Hepatocyte (in vitro differentiated cells): Measurements from ENCODE around the gene DIS3L2. TPM values are rescaled to one million over a fixed set of nuclear protein-coding genes. Genes with fewer than 3 reads are reported as not detected.
A peak's percentile ranks its signal among the peaks of the same experiment; 100 is the strongest.

Experiments
- DNase-seq: peaks from one replicate; pipeline ENCODE4 v3.0.0-alpha.2; 2016; ENCODE audit warnings: low spot score
- H2AFZ ChIP-seq: fragments of 200-600 bp; sonication (generic); 2 replicates; pipeline ENCODE4 v1.6.0; 2016; ENCODE audit warnings: antibody characterized with exemption, mild to moderate bottlenecking
- H3K27ac ChIP-seq: fragments of 200-600 bp; sonication (generic); 2 replicates; pipeline ENCODE4 v1.5.1; 2016; ENCODE audit warnings: mild to moderate bottlenecking
- H3K27me3 ChIP-seq: fragments of 200-600 bp; sonication (generic); 2 replicates; pipeline ENCODE4 v1.6.1; 2016
- H3K36me3 ChIP-seq: fragments of 200-600 bp; sonication (generic); replicated peaks from 2 replicates; pipeline ENCODE4 v1.5.1; 2016; ENCODE audit warnings: low read depth; ENCODE audit not compliant: insufficient read depth
- H3K4me1 ChIP-seq: fragments of 200-600 bp; sonication (generic); 2 replicates; pipeline ENCODE4 v1.5.1; 2016; ENCODE audit warnings: mild to moderate bottlenecking, moderate library complexity; ENCODE audit not compliant: insufficient read depth
- H3K4me2 ChIP-seq: fragments of 200-600 bp; sonication (generic); 2 replicates; pipeline ENCODE4 v1.6.0; 2016
- H3K4me3 ChIP-seq: fragments of 200-600 bp; sonication (generic); 2 replicates; pipeline ENCODE4 v1.5.1; 2016; ENCODE audit warnings: mild to moderate bottlenecking
- H3K79me2 ChIP-seq: fragments of 200-600 bp; sonication (generic); 2 replicates; pipeline ENCODE4 v1.6.0; 2017; ENCODE audit warnings: mild to moderate bottlenecking
- H3K9me2 ChIP-seq: fragments of 200-600 bp; sonication (generic); replicated peaks from 2 replicates; pipeline ENCODE4 v1.6.0; 2017; ENCODE audit warnings: mild to moderate bottlenecking; ENCODE audit not compliant: insufficient read depth
- H3K9me3 ChIP-seq: fragments of 200-600 bp; sonication (generic); 2 replicates; pipeline ENCODE4 v1.5.1; 2016; ENCODE audit warnings: low read depth, mild to moderate bottlenecking
- H4K20me1 ChIP-seq: fragments of 200-600 bp; sonication (generic); 2 replicates; pipeline ENCODE4 v1.6.0; 2016; ENCODE audit warnings: mild to moderate bottlenecking; ENCODE audit not compliant: insufficient read depth, poor library complexity, severe bottlenecking
- CTCF ChIP-seq: fragments of 200-600 bp; sonication (generic); IDR thresholded peaks from 2 replicates; pipeline ENCODE4 v1.5.1; 2016; ENCODE audit warnings: antibody characterized with exemption, mild to moderate bottlenecking; ENCODE audit not compliant: poor library complexity
- EZH2 ChIP-seq: fragments of 200-600 bp; sonication (generic); IDR thresholded peaks from 2 replicates; pipeline ENCODE4 v1.6.1; 2016; ENCODE audit warnings: antibody characterized with exemption, mild to moderate bottlenecking, borderline replicate concordance
- EZH2phosphoT487 ChIP-seq: fragments of 200-600 bp; sonication (generic); IDR thresholded peaks from one replicate; pipeline ENCODE4 v1.6.1; 2018; ENCODE audit warnings: antibody characterized with exemption, mild to moderate bottlenecking, low read depth, moderate library complexity; ENCODE audit not compliant: unreplicated experiment, severe bottlenecking
- WGBS: methylation state at CpG from one replicate; pipeline ENCODE4 v1.1.6; 2016; ENCODE audit warnings: low lambda C conversion rate; ENCODE audit errors: missing lambda C conversion rate; 5-methylcytosine and 5-hydroxymethylcytosine counted together
- polyA plus RNA-seq: library from polyadenylated mRNA; unstranded; fragments of >200 nt; fragmentation: Nextera tagmentation; extraction: Ambion mirVana; gene quantifications from 2 replicates; pipeline ENCODE4 v1.2.1, GENCODE V29; 2016
- total RNA-seq: library from RNA; depleted of rRNA; stranded (reverse); fragments of >200 nt; gene quantifications from 2 replicates; pipeline ENCODE4 v1.2.3, GENCODE V29; 2014

Gene DIS3L2
- total and polyA plus RNA-seq, 2 experiments from 2014 or later: 19.5 to 20.0 TPM

- TF ChIP-seq CTCF: no peak
- TF ChIP-seq EZH2: no peak
- TF ChIP-seq EZH2phosphoT487: no peak
- no peaks in the 10 kb centered on the region for H3K36me3 ChIP-seq
- H4K20me1 ChIP-seq: no peaks in the 10 kb centered on the region
- no peak overlapping the region for H3K27ac ChIP-seq
- no peak overlapping the region for H2AFZ ChIP-seq
- no peaks in the 10 kb centered on the region for H3K9me2 ChIP-seq
- H3K79me2 ChIP-seq: no peaks in the 10 kb centered on the region
- H3K27me3 ChIP-seq: peaks cover 54% of the 10 kb centered on the region
- no peaks in the 10 kb centered on the region for H3K9me3 ChIP-seq
- no peak for DNase-seq
- WGBS: 78% methylated on average over 11 of the region's 11 CpGs
- peaks cover 15% of the 10 kb centered on the region for H3K4me1 ChIP-seq
- H3K4me3 ChIP-seq: no peak overlapping the region
- H3K4me2 ChIP-seq: no peak overlapping the region
Measured at GRCh38 chr2:231928901-231929725, 32.4 kb upstream of the DIS3L2 start.

- Histone ChIP-seq H3K79me2 (no peaks in the 10 kb centered on the region), H3K36me3 (no peaks in the 10 kb centered on the region), H3K4me1 (peaks cover 15% of the 10 kb centered on the region), H3K4me2 (no peak overlapping the region), H3K27ac (no peak overlapping the region), H3K9me2 (no peaks in the 10 kb centered on the region), H4K20me1 (no peaks in the 10 kb centered on the region), H3K27me3 (peaks cover 45% of the 10 kb centered on the region), H3K9me3 (no peaks in the 10 kb centered on the region), H3K4me3 (no peak overlapping the region), H2AFZ (no peak overlapping the region)
- TF ChIP-seq EZH2 (no peak), EZH2phosphoT487 (no peak), CTCF (peak; percentile 36)
- 39% methylated on average over 11 of the region's 11 CpGs for WGBS
- no peak for DNase-seq
Measured at GRCh38 chr2:231929961-231930592, 31.4 kb upstream of the DIS3L2 start.

DNA sequence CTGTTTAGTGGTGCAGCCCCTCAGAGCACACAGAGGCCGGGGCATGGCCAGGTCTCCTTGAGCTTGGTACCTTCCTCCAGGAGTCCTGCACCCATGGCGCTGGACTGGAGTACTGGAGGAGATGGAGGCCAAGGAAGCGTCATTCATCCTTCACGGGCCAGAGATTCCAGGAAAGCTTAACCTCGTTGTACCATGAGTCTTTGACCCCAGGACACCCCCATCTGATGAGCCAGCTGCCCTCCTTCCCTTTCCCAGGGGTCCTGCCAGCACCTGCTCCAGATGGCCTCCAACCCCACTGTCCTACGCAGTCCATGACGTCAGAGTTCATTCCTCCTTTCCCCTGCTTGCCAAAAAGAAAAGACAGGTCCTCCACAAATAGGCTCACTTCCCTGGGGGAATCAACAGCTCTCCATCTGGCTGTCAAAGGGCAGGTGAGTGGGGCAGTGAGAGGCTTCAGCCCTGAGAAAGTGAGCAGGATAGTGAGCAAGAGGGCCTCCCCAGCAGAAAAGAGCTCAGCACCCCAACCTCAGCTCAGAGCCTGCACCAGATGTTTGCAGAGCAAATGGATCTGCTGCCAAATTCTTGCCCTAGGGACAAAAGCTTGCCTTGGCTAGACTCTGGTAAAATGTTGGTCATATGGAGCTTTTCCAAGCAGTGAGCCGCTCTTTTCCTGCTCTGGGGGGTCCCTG is 30.8 kb upstream of the DIS3L2 start:
- Histone ChIP-seq H3K9me2 (no peaks in the 10 kb centered on the region), H4K20me1 (no peaks in the 10 kb centered on the region), H3K4me1 (peaks cover 10% of the 10 kb centered on the region), H3K4me2 (no peak overlapping the region), H3K4me3 (no peak overlapping the region), H3K79me2 (no peaks in the 10 kb centered on the region), H3K9me3 (no peaks in the 10 kb centered on the region), H3K27ac (no peak overlapping the region), H3K36me3 (no peaks in the 10 kb centered on the region), H2AFZ (no peak overlapping the region), H3K27me3 (peaks cover 40% of the 10 kb centered on the region)
- no peak for DNase-seq
- 86% methylated on average over 8 of the region's 8 CpGs for WGBS
- TF ChIP-seq EZH2phosphoT487 (no peak), EZH2 (no peak), CTCF (no peak)
